Frontal cortex (tissue), 4 donors: ENCODE measurements around the gene DOCK9. TPM values are rescaled to one million over a fixed set of nuclear protein-coding genes. Genes with fewer than 3 reads are reported as not detected.

Source experiments
- DNase-seq, 2 donors: peaks; one replicate each; pipeline ENCODE4 v3.0.0; 2012; ENCODE audit warnings: low spot score in 2 of 2
- FAIRE-seq: peaks from 2 replicates; lab custom pipeline; 2012; peaks lifted over from hg19 to GRCh38; lab: Jason Lieb, UNC
- total RNA-seq: library from RNA; depleted of rRNA; stranded (reverse); fragments of >200 nt; gene quantifications from one replicate; pipeline ENCODE4 v1.2.3, GENCODE V29; 2014
- donor health status: control.
- donor health status: control.
- donor health status: control.

DOCK9 gene
- total RNA-seq, 1 donor from 2014 or later = 162 TPM

DNA sequence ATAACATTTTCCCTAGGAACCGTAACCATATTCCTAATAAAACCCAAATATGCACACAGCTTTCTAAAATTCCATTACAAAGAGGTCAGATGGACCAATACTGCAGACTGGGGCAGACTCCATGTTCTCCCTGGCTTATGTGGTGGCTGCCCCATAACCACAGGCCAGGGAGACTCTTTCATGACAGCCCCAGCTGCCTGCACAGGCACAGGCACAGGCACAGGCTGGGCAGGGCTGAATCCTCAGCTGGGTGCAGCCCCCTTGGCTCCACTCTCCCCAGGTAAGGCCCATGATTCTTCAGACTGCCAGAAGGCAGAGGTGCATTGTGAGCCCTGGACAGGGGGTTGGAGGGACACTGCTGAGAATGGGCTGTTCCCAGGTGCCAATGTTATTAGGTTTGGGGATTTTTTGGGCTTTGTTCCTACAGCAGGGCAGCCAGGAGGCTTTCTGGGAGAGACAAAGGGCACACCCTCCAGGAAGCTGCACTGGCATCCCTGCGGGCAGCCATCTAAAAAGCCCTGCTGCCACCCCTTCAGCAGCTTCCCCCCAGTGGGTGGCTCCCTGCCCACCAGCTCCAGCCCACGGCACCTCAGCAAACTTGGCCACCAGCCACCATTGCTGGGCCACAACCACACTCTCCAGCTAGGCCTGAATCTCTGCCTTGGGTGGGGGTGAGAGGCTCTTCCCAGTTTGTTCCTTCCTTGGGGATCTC is 20.0 kb downstream of the DOCK9 start:
- FAIRE-seq = no peak
- DNase-seq = no peak

DNA sequence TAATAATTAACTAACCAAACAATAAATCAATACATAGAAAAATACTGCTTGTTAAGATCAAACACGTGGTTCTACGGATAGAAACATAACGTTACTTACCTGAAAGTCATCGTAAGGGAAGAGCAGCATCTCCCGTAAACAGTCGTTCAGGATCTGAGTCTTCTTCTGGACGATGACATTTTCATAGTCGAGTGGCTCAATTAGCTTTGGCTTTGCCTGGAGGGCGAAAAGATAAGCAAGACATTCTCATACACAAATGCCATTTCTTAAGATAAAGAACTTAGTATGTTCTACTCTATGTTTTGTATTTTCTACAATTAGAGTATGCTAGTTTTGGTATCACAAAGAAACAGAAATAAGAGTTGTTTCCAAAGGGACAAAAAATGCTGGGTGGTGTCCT is 22.5 kb downstream of the DOCK9 start:
- no peak for DNase-seq
- FAIRE-seq = no peak

DNA sequence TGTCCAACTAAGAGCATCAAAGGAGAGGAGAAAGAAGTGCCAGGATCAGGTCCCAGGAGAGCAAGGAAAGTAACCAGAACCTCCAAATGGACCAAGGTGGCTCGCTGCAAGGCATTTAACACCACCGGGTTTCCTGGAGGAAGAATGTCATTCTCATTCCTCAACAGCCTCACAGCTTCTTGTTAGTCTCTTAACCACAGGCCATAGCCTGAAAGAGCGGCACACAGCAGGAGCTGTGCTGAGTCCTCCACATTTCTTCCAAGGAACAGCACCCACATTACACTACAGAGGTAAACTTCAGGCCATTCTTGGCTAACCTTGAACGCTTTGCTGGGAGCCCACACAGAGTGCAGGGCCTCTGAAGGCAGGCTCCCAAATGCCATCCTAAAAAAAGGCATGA is 23.6 kb downstream of the DOCK9 start:
- DNase-seq (no peak), FAIRE-seq (no peak)

DNA sequence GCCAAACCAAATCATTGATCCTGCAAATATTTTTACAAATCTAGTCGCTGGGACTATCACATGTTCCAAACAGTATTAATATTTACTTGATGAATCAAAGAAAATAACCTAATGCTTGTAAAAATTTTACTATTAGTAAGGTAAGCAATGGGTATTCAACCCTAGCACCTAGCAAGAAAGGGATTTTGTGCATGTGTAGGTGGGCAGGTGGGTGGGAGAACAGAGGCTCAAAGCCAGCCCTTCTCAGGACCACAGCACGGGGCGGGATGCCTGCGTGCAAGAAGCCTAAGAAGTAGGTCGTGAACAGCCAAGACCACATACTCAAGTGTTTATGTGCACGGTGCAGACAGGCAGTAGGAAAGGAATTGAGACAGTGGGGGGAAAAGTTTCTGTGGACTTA is 26.6 kb downstream of the DOCK9 start:
- FAIRE-seq = no peak

DNA sequence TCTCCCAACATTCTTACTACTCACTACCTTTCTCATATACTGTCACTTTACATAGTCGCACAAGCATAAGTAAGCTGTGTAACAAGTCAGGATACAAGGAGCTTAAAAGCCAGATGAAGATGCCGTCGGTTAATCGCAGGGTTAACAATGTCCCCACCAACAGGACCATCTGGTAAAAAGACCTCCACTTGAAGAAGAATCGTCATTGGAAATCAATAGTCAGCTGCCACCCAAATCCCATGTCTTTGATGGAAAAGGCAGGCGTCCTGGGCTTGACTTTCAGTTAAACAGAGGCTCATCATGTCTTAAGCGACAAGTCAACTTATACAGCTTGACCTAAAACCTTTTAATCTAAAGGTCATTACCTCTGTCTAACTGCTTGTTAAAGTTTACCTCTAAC is 27.2 kb downstream of the DOCK9 start:
- FAIRE-seq (no peak), DNase-seq (no peak)

More for the DNA sequence above, 26.6 kb downstream of the DOCK9 start:
- no peak for DNase-seq

DNA sequence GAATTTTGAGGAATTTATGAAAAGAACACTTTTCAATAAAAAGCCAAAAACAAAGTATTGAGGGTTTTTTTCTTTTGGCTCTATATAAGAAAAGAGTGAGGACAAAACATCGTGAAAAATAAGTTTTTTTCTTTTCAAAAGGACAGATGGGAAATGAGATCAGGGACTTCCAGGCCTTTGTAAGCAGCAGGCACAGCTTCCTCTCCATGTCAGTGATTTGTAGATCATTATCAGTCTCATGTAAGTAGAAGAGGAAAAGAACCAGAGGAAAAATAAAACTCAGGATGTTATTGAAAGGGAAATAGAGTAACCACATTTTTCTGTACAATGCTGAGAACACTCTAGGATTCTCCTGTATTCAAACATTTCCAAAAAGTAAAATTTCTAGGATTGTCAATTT is 29.9 kb downstream of the DOCK9 start:
- DNase-seq = no peak
- FAIRE-seq = no peak

DNA sequence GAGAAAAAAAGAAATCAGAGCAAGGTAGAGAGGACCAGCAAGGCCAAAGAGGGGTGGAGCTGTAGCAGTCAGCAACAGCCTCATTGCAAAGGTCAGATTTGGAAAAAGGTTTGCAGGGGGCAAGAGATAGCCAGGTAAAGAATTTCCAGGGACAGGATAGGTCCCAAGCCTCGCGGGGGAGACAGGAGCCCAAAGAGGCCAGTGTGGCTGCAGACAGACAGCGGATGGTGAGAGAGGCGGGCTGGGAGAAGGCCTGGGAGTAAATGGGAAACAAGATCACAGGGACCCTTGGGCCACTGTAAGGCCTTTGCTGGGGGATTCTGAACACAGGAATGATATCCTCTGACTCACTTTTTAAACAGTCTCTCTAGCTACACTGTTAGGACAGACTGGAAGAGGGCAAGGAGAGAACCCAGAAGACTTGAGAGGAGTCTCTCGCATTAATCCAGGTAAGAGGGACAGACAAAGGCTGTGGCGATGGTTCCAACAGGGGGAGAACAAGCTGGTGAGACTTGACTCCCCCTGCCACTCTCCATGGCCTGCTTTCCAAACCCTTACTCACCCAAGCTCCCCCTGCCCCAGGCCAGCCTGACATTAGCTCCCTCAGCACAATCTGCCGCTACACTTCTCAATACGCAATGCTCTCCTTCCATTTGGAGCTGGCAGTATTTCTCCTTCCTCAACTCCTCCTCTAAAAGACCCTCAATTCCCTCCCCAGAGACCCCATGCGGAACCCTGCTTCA is 31.8 kb downstream of the DOCK9 start:
- FAIRE-seq (no peak), DNase-seq (no peak)

DNA sequence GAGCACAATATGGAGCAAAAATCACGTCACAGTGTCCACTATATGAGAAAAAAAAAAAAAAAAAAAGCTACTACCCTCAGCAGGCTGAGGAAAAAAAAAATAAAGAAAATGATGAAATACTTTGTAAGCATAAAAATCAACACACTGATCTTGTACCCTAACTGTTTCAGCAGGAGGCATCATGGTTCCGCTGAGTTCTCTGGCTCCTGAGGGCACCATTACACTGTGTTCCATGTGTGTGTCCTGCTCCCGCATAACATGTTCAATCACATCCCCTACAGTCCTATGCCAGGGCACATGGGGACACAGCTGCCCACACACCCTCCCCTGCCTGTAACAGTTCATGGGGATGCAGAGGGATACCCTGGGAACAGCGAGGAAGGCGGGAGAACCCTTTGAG is 33.5 kb downstream of the DOCK9 start:
- FAIRE-seq = no peak
- no peak for DNase-seq

DNA sequence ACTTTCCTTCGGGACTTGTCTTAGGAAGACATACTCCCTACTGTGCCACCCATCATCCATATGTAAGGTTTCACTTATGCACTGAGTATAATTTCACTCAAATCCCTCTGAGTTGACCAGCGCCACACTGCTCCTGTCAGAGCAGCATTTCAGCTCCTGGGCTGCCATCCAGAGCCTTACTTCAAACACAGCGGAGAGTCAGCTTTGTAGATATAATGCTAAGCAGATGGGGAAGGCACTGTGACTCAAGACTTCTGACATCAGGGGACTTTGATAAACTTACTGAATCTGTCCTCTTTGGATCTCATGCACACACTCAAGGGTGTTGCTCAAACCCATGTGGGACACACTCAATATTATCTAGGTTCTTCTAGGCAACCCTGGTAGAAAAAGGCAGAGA is 34.9 kb downstream of the DOCK9 start:
- no peak for FAIRE-seq
- DNase-seq = no peak

DNA sequence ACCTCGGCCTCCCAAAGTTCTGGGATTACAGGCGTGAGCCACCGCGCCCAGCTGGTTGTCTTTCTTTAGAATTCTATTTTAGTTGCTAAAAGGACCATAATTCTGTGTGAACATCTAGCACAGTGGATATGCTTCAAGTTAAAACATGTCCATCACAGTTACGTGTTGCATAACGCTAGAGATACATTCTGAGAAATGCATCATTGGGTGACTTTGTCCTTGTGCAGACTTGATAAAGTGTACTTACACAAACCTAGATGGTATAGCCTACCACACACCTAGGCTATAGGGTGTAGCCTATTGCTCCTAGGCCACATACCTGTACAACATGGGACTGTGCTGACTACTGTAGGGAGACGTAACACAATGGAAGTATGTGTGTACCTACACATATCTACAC is 35.4 kb downstream of the DOCK9 start:
- FAIRE-seq = no peak

DNA sequence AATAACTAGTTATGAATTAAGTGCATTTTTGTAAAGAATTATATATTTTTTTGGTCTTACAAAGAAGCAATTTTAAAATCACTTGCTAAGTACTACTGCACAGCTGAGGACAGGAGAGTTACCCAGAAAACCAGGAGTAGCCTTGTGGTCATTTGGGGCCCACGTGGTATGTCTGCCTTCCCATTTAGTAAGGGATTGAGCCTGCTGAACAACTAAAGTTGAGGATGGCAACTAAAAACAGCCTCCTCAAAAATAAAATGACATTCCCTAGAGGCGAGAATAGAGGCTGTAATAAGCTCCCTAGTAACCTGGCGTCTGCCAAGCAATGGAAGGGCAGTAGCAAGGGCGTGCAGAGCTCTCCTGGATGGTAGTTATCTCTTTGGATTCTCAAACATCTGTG is 36.3 kb downstream of the DOCK9 start:
- no peak for DNase-seq
- no peak for FAIRE-seq

More for the DNA sequence above, 35.4 kb downstream of the DOCK9 start:
- no peak for DNase-seq

DNA sequence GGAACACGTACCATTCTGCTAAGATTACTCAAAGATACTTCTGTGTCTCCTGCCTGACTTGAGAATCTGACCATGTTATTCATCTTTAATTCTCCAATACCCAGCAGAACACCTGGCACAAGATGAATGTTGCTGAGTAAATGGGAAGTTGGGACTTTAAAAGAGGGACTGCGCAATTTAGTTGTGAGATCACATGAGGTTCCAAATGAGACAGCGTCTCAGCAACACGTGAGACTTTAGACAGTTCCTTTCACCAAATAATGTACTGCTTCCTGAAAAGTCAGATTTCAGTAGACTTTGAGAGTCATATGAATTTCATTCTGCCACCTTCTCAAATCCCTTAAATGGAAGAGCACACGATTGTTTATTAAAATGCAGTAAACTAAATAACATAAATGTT is 36.7 kb downstream of the DOCK9 start:
- no peak for DNase-seq
- no peak for FAIRE-seq

DNA sequence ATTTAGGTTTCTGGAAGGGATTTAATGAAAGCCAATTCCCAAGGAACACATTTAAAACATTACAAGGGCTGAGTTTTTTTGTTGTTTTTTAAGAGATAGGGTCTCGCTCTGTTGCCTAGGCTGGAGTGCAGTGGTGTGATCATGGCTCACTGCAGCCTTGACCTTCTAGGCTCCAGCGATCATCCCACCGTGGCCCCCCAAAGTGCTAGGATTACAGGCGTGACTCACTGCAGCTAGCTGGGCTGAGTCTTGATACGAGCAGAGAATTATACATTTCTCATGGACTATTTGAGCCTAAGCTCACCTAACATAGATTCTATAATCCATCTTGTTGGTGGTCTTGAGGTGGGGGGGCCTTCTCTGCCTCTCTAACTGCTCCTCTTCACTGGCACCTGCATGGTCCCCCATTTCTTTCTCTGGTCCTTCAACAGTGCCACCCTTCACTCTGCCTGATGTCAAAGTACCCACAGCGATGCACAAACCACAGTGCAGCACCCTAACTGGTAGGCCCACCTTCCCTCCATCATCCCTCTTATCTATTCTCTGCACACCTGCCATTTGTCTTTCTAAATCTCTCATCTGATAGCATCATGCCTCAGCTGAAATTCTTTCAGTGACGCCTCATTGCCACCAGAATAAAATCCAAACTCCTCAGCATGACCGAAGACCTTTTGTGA is 37.4 kb downstream of the DOCK9 start:
- FAIRE-seq (no peak), DNase-seq (no peak)

DNA sequence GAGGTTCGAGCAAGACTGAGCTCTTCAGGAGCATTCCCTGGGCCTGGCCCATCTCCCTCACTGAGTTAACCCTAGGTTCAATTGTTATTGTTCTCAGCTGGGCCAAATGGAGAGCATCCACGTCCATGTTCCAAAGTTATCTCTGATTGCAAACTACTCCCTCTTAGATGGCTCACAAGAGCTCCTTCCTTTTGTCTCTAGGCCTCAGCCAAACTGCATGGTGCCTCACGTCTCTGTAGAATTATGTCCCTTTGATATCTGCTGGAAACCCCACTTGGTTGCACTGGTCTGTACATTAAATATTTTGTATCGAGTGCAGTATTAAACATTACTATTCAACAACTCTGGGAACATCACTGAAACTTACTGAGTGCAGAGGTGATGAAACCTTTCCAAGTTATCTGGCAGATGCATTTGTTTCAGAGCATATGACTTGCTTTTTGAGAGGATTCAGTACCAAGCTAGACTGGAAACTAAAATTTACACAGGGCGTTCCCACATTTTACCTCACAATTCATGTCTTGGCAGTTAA is 38.1 kb downstream of the DOCK9 start:
- FAIRE-seq = no peak
- DNase-seq = no peak

DNA sequence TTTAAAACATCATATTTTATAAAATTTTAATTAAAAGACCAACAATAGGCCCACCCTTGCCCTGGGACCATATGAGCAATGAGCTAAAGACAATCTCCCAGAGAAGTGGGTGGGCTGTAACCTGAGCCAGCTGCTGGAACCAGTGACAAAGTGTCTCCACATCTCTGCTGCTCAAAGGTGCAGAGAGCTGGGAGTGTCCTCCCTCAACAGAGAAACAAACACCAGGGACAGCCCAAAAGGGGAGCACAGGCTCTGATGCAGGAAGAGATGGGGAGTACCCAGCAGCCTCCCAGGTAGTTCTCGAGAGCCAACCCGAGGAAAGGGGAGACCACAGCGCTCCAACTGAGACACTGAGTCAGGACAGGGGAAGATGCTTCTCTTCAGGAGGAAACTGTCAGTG is 39.1 kb downstream of the DOCK9 start:
- FAIRE-seq = no peak
- no peak for DNase-seq

DNA sequence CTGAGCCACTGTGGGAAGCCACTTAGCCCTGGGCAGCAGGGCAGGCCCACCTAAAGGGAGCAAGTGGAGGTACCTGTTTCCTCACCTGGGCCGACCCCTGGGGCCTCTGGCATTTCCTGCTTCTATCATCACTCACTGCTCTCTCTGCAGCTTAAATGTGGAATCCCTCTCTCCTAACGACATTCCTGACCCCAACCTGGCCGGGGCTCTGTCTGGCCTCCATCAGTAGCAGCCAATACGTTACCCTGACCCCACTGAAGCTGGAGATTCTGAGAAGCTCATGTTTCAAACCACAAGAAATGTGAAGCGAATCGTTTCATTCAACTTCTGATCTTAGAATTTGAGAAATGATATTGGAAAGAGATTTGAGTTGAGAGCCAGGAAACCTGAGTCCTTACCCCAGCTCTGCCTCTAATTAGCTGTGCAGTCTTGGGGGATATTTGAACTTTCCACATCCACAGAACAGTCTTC is 39.9 kb downstream of the DOCK9 start:
- DNase-seq (no peak), FAIRE-seq (no peak)

DNA sequence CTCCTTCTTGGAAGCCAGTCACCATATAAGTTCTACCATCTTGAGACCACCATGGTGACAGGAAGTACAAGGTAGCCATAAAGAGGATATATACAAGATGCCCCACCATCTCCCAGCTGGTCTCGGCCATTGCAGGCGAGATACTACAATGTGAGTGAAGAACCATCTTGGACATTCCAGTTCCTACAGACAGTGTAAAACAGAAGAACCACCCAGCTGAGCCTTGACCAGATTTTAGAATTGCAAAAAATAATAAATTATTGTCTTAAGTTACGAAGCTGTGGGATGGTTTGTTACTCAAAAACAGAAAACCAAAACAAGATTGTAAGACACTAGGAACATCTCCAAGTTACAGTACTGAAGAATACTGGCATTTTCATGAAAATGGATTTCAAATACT is 43.6 kb downstream of the DOCK9 start:
- FAIRE-seq (no peak), DNase-seq (no peak)

DNA sequence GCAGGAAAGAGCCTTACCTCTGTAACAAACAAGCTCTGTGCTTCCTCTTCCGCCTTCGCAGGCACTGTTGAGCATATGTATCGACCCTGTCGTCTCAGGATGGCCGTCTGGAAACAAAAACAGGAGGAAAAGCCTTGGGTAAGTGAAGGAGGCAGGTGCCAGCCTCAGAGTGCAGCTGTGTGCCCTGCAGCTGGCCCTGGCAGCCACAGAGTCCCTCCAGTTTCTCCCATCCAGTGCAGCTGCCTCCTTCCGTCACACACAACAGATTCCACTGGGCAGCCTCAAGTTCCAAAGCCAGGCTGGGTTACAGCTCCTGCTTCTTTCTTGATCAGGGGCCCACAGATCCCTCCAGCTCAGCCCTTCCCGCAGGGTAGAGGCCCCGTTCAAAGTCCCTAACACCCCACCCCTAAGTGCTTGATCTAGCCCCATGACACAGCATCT is 47.7 kb downstream of the DOCK9 start:
- DNase-seq (no peak), FAIRE-seq (no peak)

DNA sequence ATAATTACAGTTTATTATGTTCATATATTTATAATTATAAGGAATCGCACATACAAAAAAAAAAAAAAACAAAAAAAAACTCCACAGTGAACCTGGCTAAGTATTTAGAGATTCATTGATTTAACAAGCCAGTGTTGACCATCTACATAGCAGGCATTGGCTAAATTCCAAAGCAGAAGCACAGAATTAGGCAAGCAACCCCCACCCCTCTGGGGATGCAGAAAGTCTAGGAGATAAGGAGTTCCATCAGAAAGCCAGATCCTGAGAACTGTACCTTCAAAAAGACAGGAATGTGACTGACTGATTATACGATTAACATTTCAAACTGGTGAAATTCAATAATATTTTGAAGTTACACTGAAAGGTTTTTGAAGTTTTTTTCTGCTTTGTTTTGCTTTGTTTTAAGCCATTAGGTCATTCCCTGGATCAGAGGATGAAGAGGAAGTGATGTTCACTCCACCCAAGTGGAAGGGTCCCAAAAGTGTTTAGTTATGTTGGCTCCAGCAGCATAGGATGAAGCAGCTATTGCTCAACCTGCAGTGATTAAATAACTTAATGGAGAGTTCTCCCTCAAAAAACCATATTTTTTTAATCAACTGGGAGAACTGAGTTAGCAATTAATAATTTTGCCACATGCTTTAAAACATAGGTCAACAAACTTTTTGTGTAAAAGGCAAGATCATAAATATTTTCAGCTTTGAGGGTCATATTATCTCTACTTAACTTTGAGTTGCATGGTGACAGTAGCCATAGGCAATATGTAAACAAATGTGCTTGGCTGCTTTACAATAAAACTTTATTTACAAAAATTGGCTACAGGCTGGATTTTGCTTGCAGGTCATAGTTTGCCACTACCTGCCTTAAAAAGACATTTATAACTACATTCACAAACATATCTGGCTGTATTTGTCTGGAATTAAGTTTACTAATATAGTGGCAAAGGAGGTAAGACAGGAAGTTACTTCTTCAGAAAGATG is 49.6 kb downstream of the DOCK9 start:
- DNase-seq (no peak), FAIRE-seq (no peak)

DNA sequence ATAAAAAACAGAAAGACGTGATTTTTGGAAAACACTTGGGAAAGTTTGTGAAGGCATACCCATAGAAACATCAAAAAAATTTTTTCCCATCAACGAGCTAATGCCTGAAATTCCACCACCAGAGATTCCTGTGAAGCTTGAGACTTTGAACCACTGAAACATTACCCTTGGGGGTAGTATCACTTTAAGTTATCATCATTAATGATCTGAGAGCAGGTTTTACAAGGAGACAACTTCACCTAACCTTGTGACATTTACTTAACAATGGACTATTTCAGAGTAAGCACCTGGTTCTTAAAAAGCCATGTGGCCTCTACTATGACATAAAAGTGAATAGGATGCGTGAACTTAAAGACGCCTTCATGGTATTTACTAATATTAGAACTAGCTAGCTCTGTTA is 51.9 kb downstream of the DOCK9 start:
- FAIRE-seq = no peak
- no peak for DNase-seq
